Calu3 (cell line): ENCODE data around the gene SLC44A4. TPM values are rescaled to one million over a fixed set of nuclear protein-coding genes. Genes with fewer than 3 reads are reported as not detected.

Experiments
- BruUV-seq: library from RNA; stranded (reverse); fragments of 400-500 nt; replicated peaks from 2 replicates; lab custom pipeline; 2021; lab: Mats Ljungman, UMichigan
- CTCF ChIA-PET: fragments of 300-600 bp; sonication (Branson Sonifier 250); formaldehyde crosslinking; loops from one replicate; lab custom pipeline; 2022; ENCODE audit warnings: antibody characterized with exemption; lab: Charles Lee
- DNase-seq: peaks from one replicate; pipeline ENCODE4 v3.0.0; 2022
- H3K27ac Mint-ChIP-seq: one replicate; pipeline ENCODE4 v1.8.0; 2022; ENCODE audit warnings: mixed read lengths; ENCODE audit not compliant: unreplicated experiment
- H3K27me3 Mint-ChIP-seq: one replicate; pipeline ENCODE4 v1.8.0; 2022; ENCODE audit warnings: mixed read lengths; ENCODE audit not compliant: unreplicated experiment
- H3K36me3 Mint-ChIP-seq: one replicate; pipeline ENCODE4 v1.8.0; 2022; ENCODE audit warnings: mild to moderate bottlenecking, moderate library complexity, mixed read lengths; ENCODE audit not compliant: insufficient read depth, unreplicated experiment
- H3K4me1 Mint-ChIP-seq: one replicate; pipeline ENCODE4 v1.8.0; 2022; ENCODE audit warnings: mild to moderate bottlenecking, low read depth, mixed read lengths; ENCODE audit not compliant: unreplicated experiment
- H3K4me3 Mint-ChIP-seq: one replicate; pipeline ENCODE4 v1.8.0; 2022; ENCODE audit warnings: mild to moderate bottlenecking, low read depth, moderate library complexity, mixed read lengths; ENCODE audit not compliant: unreplicated experiment
- H3K9me3 Mint-ChIP-seq: one replicate; pipeline ENCODE4 v1.8.0; 2022; ENCODE audit warnings: low read depth, mixed read lengths; ENCODE audit not compliant: unreplicated experiment
- CTCF ChIP-seq: fragments of 200-600 bp; IDR thresholded peaks from one replicate; pipeline ENCODE4 v1.8.0; 2022; ENCODE audit warnings: antibody characterized with exemption; ENCODE audit not compliant: unreplicated experiment
- intact Hi-C: fragments of 100-400 bp; cut with micrococcal nuclease; formaldehyde crosslinking; loops from one replicate; pipeline ENCODE4 v1.10.0; 2022; ENCODE audit not compliant: unreplicated experiment
- total RNA-seq: library from RNA; stranded (reverse); gene quantifications from 2 replicates; pipeline ENCODE4 v1.2.3, GENCODE V29; 2022

The SLC44A4 gene
- total RNA-seq, 1 experiment from 2014 or later: 185 TPM

GRCh38 chr6:31905041-31905440 is 26.2 kb upstream of the SLC44A4 start:
- no peak overlapping the region for H3K4me3 Mint-ChIP-seq
- intact Hi-C loops: no loop called here
- BruUV-seq: no TSS peak
- no peak overlapping the region for H3K27ac Mint-ChIP-seq
- CTCF ChIA-PET: interaction anchor here (1.5 kb wide), 1 partner anchor 47 kb away, joined by 4 read pairs; no protein-coding TSS in a partner anchor
- no peak for TF ChIP-seq CTCF
- H3K9me3 Mint-ChIP-seq: no peaks in the 10 kb centered on the region
- no peak for DNase-seq
- no peaks in the 10 kb centered on the region for H3K27me3 Mint-ChIP-seq
- H3K4me1 Mint-ChIP-seq: peaks cover 30% of the 10 kb centered on the region
- H3K36me3 Mint-ChIP-seq: peaks cover 42% of the 10 kb centered on the region

GRCh38 chr6:31903957-31904356 is 25.2 kb upstream of the SLC44A4 start:
- TF ChIP-seq CTCF: no peak
- Mint-ChIP-seq H3K36me3 (peaks cover 48% of the 10 kb centered on the region), H3K27me3 (no peaks in the 10 kb centered on the region), H3K27ac (peak overlapping the region; percentile 27), H3K4me3 (no peak overlapping the region), H3K9me3 (no peaks in the 10 kb centered on the region), H3K4me1 (peaks cover 38% of the 10 kb centered on the region)
- no TSS peak for BruUV-seq
- no peak for DNase-seq
- CTCF ChIA-PET: interaction anchor here (1.1 to 2.2 kb wide), 2 partner anchors 42 to 48 kb away, joined by 4 to 13 read pairs; partner anchors contain the start of gene CFB
- intact Hi-C loops: no loop called here

- no TSS peak for BruUV-seq
- CTCF ChIA-PET: interaction anchor here (0.7 to 2.2 kb wide), 8 partner anchors 12 to 1090 kb away, joined by 3 to 13 read pairs (median 4); partner anchors contain the start of genes C2, CFB and DXO
- Mint-ChIP-seq H3K36me3 (peaks cover 67% of the 10 kb centered on the region), H3K4me1 (peaks cover 41% of the 10 kb centered on the region), H3K27ac (peak within 1 kb of the TSS; percentile 65), H3K27me3 (no peaks in the 10 kb centered on the region), H3K9me3 (no peaks in the 10 kb centered on the region), H3K4me3 (peak within 1 kb of the TSS; percentile 64)
- TF ChIP-seq CTCF: no peak
- intact Hi-C loops: loop anchor here (1.0 kb wide), 1 partner anchor 50 kb away; no protein-coding TSS in a partner anchor
- peak; percentile 99 for DNase-seq
Measured at GRCh38 chr6:31901953-31902643, 23.3 kb upstream of the SLC44A4 start, which contains the start of gene ZBTB12. TSS of gene ZBTB12 (minus strand) at chr6:31902086. CDS start at chr6:31901305, 781 bp downstream.

- peak overlapping the region; percentile 64 for H3K4me3 Mint-ChIP-seq
- no peaks in the 10 kb centered on the region for H3K9me3 Mint-ChIP-seq
- CTCF ChIA-PET: no interaction called here
- no peaks in the 10 kb centered on the region for H3K27me3 Mint-ChIP-seq
- peaks cover 71% of the 10 kb centered on the region for H3K36me3 Mint-ChIP-seq
- BruUV-seq: no TSS peak
- TF ChIP-seq CTCF: no peak
- peak; percentile 75 for DNase-seq
- H3K4me1 Mint-ChIP-seq: peaks cover 39% of the 10 kb centered on the region
- peak overlapping the region; percentile 65 for H3K27ac Mint-ChIP-seq
- intact Hi-C loops: no loop called here
Measured at GRCh38 chr6:31901415-31901952, 22.7 kb upstream of the SLC44A4 start.
